ENCODE data around the gene MBD4.
A peak's percentile ranks its signal among the peaks of the same experiment; 100 is the strongest.

Gene MBD4

DNA sequence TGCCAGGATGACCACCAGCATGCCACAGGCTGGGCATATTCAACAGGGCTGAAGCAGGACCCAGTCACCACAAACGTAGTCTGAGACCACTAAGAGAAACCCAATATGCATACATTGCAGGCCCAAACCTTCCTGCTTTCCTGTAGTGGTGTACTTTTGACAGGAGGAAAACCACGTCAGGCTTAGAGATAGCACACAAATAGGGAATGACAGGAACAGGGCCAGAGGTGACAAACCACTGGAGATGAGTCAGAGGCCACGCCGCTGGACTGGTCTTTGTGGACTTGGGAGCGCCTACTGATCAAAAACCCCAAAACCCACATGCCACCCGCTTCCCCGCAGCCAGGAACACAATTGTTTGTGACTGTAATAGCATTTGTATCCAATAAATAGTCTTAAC, 7.7 kb downstream of the MBD4 start:
- Mint-ChIP-seq H3K27ac (no peak overlapping the region), H3K36me3 (ENCODE audit: low read depth) (peaks cover 40% of the 10 kb centered on the region), H3K4me3 (no peak overlapping the region)

DNA sequence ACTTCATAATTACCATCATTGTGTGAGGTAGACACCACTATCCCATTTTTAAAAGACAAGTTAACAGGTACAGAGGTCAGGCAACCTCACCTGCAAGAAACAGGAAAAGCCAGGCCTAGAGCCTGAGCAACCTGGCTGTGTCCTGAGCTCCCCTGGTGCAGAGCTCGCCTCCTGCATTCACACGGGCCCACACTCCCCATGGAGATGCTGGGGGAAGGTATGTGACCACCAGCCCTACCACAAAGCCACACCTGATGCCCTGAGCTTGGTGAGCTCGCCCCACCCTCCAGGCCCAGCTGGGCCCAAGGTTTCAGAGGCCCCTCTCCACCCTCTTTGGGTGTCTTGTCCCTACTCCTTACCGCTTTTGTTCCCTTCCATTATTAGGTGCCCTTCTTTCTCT, 10.1 kb downstream of the MBD4 start:
- Mint-ChIP-seq H3K4me3 (no peak overlapping the region), H3K27ac (no peak overlapping the region)

More for the DNA sequence above, 7.7 kb downstream of the MBD4 start:
- Mint-ChIP-seq H3K27me3 (ENCODE audit: low read depth) (peaks cover 12% of the 10 kb centered on the region), H3K4me1 (ENCODE audit: low read depth) (peaks cover 46% of the 10 kb centered on the region), H3K9me3 (no peaks in the 10 kb centered on the region)

GRCh38 chr3:129429080-129429451, 10.7 kb downstream of the MBD4 start:
- Mint-ChIP-seq H3K27me3 (ENCODE audit: low read depth) (peaks cover 12% of the 10 kb centered on the region), H3K27ac (peak overlapping the region; percentile 27), H3K4me1 (ENCODE audit: low read depth) (peaks cover 32% of the 10 kb centered on the region), H3K4me3 (peak overlapping the region; percentile 70), H3K9me3 (no peaks in the 10 kb centered on the region), H3K36me3 (ENCODE audit: low read depth) (peaks cover 23% of the 10 kb centered on the region)

More for the DNA sequence above, 10.1 kb downstream of the MBD4 start:
- peaks cover 25% of the 10 kb centered on the region for H3K36me3 Mint-ChIP-seq (ENCODE audit: low read depth)
- H3K9me3 Mint-ChIP-seq, result no peaks in the 10 kb centered on the region
- H3K27me3 Mint-ChIP-seq (ENCODE audit: low read depth), result peaks cover 12% of the 10 kb centered on the region
- peaks cover 33% of the 10 kb centered on the region for H3K4me1 Mint-ChIP-seq (ENCODE audit: low read depth)

- Mint-ChIP-seq H3K27me3 (ENCODE audit: low read depth) (peaks cover 12% of the 10 kb centered on the region), H3K4me3 (peak within 1 kb of the TSS; percentile 70), H3K4me1 (ENCODE audit: low read depth) (peaks cover 32% of the 10 kb centered on the region), H3K36me3 (ENCODE audit: low read depth) (peaks cover 18% of the 10 kb centered on the region), H3K27ac (peak within 1 kb of the TSS; percentile 27), H3K9me3 (no peaks in the 10 kb centered on the region)
These were observed 11.2 kb downstream of the MBD4 start, which contains the start of gene EFCAB12 for GRCh38 chr3:129428376-129429079. Gene EFCAB12, minus strand, starts transcription at chr3:129428636. Its CDS starts 148 bp downstream, at chr3:129428488.

DNA sequence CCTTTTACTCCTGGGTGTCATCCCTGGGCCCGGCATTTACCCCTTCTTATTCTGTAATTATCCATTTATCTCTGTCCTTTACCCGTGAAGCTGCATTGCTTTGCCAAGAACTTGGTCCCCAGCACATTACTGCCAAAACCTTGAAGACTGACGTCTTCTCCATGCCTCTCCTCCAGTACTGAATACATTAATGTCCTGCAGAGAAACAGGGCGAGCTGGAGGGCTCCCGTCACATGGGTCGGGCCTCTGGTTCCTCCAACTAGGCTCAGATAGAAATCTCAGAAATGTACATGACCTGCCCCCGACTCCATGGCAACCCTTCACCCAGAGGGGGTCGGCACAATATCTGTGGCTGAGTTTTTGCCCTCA, 11.8 kb downstream of the MBD4 start:
- H3K9me3 Mint-ChIP-seq, result no peaks in the 10 kb centered on the region
- no peak overlapping the region for H3K27ac Mint-ChIP-seq
- H3K36me3 Mint-ChIP-seq (ENCODE audit: low read depth), result peaks cover 16% of the 10 kb centered on the region
- H3K4me3 Mint-ChIP-seq, result peak overlapping the region; percentile 70
- H3K4me1 Mint-ChIP-seq (ENCODE audit: low read depth), result peaks cover 32% of the 10 kb centered on the region
- H3K27me3 Mint-ChIP-seq (ENCODE audit: low read depth), result peaks cover 12% of the 10 kb centered on the region

DNA sequence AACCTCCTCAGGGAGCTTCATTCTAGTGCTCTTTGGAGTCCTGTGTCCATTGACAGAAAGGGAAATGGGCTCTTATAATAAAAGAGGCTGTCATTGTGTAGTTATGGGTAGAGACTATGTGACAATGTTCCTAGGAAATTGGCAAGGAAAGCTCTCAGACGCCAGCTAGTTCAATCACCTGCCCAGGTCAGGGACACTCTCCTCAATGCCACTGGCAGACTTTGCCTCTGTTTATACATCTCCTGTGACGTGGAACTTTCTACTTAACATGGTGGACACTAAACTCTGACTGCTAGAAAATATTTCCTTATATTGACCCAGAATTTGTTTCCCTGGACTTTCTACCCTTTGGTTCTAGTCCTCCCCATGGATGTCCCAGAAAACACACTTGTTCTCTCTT, 14.1 kb downstream of the MBD4 start:
- H3K4me1 Mint-ChIP-seq (ENCODE audit: low read depth), result peaks cover 25% of the 10 kb centered on the region
- H3K36me3 Mint-ChIP-seq (ENCODE audit: low read depth), result peaks cover 2% of the 10 kb centered on the region
- H3K27me3 Mint-ChIP-seq (ENCODE audit: low read depth), result peaks cover 12% of the 10 kb centered on the region
- no peak overlapping the region for H3K4me3 Mint-ChIP-seq
- H3K9me3 Mint-ChIP-seq, result no peaks in the 10 kb centered on the region
- no peak overlapping the region for H3K27ac Mint-ChIP-seq

GRCh38 chr3:129425213-129425612, 14.5 kb downstream of the MBD4 start:
- H3K4me1 Mint-ChIP-seq (ENCODE audit: low read depth), result peaks cover 25% of the 10 kb centered on the region
- H3K4me3 Mint-ChIP-seq, result no peak overlapping the region
- no peak overlapping the region for H3K27ac Mint-ChIP-seq
- no peaks in the 10 kb centered on the region for H3K36me3 Mint-ChIP-seq (ENCODE audit: low read depth)
- peaks cover 12% of the 10 kb centered on the region for H3K27me3 Mint-ChIP-seq (ENCODE audit: low read depth)
- H3K9me3 Mint-ChIP-seq, result no peaks in the 10 kb centered on the region

- no peaks in the 10 kb centered on the region for H3K9me3 Mint-ChIP-seq
- no peaks in the 10 kb centered on the region for H3K36me3 Mint-ChIP-seq (ENCODE audit: low read depth)
- no peak overlapping the region for H3K4me3 Mint-ChIP-seq
- peaks cover 12% of the 10 kb centered on the region for H3K27me3 Mint-ChIP-seq (ENCODE audit: low read depth)
- H3K4me1 Mint-ChIP-seq (ENCODE audit: low read depth), result peaks cover 22% of the 10 kb centered on the region
- no peak overlapping the region for H3K27ac Mint-ChIP-seq
These were observed 15.4 kb downstream of the MBD4 start for GRCh38 chr3:129424185-129424841.

DNA sequence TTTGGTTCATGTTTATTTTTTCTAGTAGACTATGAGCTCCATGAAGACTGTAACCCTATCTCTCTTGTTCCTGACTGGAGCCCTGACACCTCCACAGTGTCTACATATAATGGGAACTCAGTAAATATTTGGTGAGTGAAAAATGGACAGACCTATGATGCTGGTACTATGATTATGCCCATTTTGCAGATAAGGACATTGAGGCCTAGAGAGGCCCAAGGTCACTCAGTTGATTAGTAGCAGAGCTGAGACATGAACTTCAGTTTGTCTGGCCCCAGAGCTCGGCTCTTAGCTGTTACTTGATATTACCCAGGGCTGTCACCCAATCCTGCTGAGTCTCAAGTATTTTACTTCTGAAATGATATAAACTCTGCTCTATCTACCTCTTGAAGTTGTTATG, 16.9 kb downstream of the MBD4 start:
- H3K4me1 Mint-ChIP-seq (ENCODE audit: low read depth), result peaks cover 10% of the 10 kb centered on the region
- H3K9me3 Mint-ChIP-seq, result no peaks in the 10 kb centered on the region
- no peak overlapping the region for H3K4me3 Mint-ChIP-seq
- no peak overlapping the region for H3K27ac Mint-ChIP-seq
- H3K27me3 Mint-ChIP-seq (ENCODE audit: low read depth), result peaks cover 8% of the 10 kb centered on the region
- no peaks in the 10 kb centered on the region for H3K36me3 Mint-ChIP-seq (ENCODE audit: low read depth)

- Mint-ChIP-seq H3K4me1 (ENCODE audit: low read depth) (peaks cover 6% of the 10 kb centered on the region), H3K27ac (no peak overlapping the region), H3K36me3 (ENCODE audit: low read depth) (no peaks in the 10 kb centered on the region), H3K9me3 (no peaks in the 10 kb centered on the region), H3K27me3 (ENCODE audit: low read depth) (peaks cover 1% of the 10 kb centered on the region), H3K4me3 (no peak overlapping the region)
These were observed 17.6 kb downstream of the MBD4 start for GRCh38 chr3:129421988-129422745.

- peaks cover 6% of the 10 kb centered on the region for H3K4me1 Mint-ChIP-seq (ENCODE audit: low read depth)
- no peak overlapping the region for H3K4me3 Mint-ChIP-seq
- H3K27ac Mint-ChIP-seq, result no peak overlapping the region
- H3K27me3 Mint-ChIP-seq (ENCODE audit: low read depth), result no peaks in the 10 kb centered on the region
- no peaks in the 10 kb centered on the region for H3K9me3 Mint-ChIP-seq
- no peaks in the 10 kb centered on the region for H3K36me3 Mint-ChIP-seq (ENCODE audit: low read depth)
These were observed 18.4 kb downstream of the MBD4 start for GRCh38 chr3:129421236-129421883.

GRCh38 chr3:129419476-129419875, 20.3 kb downstream of the MBD4 start:
- no peaks in the 10 kb centered on the region for H3K36me3 Mint-ChIP-seq (ENCODE audit: low read depth)
- H3K4me1 Mint-ChIP-seq (ENCODE audit: low read depth), result peaks cover 3% of the 10 kb centered on the region
- H3K9me3 Mint-ChIP-seq, result no peaks in the 10 kb centered on the region
- no peak overlapping the region for H3K4me3 Mint-ChIP-seq
- no peak overlapping the region for H3K27ac Mint-ChIP-seq
- no peaks in the 10 kb centered on the region for H3K27me3 Mint-ChIP-seq (ENCODE audit: low read depth)

DNA sequence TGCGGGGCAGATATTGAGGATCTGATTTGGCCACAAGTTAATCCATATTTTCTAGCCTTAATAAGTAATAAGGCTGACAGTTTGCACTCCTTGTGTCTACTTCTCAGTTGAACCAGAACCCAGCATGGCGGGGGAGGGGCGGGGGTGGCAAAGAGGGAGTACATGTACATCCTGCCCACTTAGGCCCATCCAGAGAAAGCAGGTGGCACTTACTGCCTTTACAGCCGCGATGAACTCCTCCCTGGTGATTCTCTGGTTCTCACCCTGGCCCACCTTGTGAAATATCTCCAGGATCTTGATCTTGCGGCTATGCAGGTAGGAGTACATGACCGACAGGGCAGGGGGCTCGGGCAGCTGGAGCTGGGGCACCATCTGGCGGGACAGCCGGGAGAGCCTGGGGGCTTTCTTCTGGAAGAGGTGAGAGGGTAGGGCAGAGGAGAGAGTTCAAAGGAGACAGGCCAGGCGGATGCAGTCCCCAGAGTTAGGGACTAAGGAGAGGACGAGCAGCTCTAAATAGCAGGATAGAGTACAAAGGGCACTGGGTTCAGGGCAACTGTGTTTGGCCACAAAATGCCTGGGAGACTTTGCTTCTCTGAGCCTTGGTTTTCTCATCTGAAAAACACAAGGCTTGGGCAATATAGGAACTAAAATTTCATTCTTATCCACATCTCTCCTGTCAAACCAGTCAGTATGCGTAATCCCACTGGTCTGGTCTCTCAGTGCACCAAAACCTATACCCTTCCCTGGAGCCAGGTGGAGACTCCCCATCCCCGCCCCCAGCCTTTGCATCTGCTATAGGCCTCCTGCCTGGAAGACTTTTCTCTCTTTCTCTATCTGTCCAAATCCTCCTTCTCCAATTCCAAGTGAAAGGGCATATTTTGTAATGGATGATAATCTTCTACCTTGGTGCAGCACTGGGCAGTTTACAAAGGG, 21.4 kb downstream of the MBD4 start:
- H3K9me3 Mint-ChIP-seq, result no peaks in the 10 kb centered on the region
- no peak overlapping the region for H3K27ac Mint-ChIP-seq
- no peaks in the 10 kb centered on the region for H3K4me1 Mint-ChIP-seq (ENCODE audit: low read depth)
- H3K4me3 Mint-ChIP-seq, result no peak overlapping the region
- no peaks in the 10 kb centered on the region for H3K27me3 Mint-ChIP-seq (ENCODE audit: low read depth)
- H3K36me3 Mint-ChIP-seq (ENCODE audit: low read depth), result no peaks in the 10 kb centered on the region

GRCh38 chr3:129417326-129417725, 22.4 kb downstream of the MBD4 start:
- H3K36me3 Mint-ChIP-seq (ENCODE audit: low read depth), result no peaks in the 10 kb centered on the region
- no peak overlapping the region for H3K27ac Mint-ChIP-seq
- H3K27me3 Mint-ChIP-seq (ENCODE audit: low read depth), result peaks cover 8% of the 10 kb centered on the region
- H3K9me3 Mint-ChIP-seq, result no peaks in the 10 kb centered on the region
- H3K4me1 Mint-ChIP-seq (ENCODE audit: low read depth), result no peaks in the 10 kb centered on the region
- no peak overlapping the region for H3K4me3 Mint-ChIP-seq

Data from T-helper 1 cell treated with Interleukin-12 subunit alpha and Interleukin-12 subunit beta and Interleukin-4 antibody, amounts not matched to agents 30 μg/mL and 1 μg/mL, for 36 hours (primary cell).